SK-N-SH (cell line): ENCODE data around the gene TCF25.
"Not testable (repeated sequence)": the region's sequence is repeated elsewhere in the genome, so short reads cannot be mapped to it uniquely, and the experiment has no call there.

Experiments used
- POLR2AphosphoS5 ChIP-seq: IDR thresholded peaks from 2 replicates; pipeline ENCODE4 v1.6.1; 2012; ENCODE audit warnings: low read depth, low read length
- TAF1 ChIP-seq: IDR thresholded peaks from 2 replicates; pipeline ENCODE4 v1.6.1; 2012; ENCODE audit warnings: low read depth, mild to moderate bottlenecking, low read length, moderate library complexity, borderline replicate concordance
- TF ChIP-seq, protein P1 (sequence below): fragments of 200-600 bp; sonication (generic); IDR thresholded peaks from 2 replicates; pipeline ENCODE4 v1.6.1; 2017; ENCODE audit warnings: antibody characterized with exemption, mild to moderate bottlenecking, moderate library complexity
- TF ChIP-seq, protein P2 (sequence below): IDR thresholded peaks from 2 replicates; pipeline ENCODE4 v1.6.1; 2012; ENCODE audit warnings: mild to moderate bottlenecking, low read depth, low read length, moderate library complexity

DNA sequence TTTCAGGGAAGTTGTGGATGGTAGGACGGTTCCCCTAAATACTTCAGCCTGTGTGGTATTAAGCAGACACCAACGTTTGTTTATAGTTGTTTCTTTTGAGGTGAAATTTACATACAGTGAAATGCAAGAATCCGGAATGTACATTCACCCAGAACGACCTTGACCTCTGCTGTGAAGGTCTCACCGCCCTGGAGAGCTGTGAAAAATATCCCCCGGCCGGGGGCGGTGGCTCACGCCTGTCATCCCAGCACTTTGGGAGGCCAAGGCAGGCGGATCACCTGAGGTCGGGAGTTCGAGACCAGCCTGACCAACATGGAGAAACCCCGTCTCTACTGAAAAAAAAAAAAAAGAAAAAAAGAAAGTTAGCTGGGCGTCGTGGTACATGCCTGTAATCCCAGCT, 36.9 kb upstream of the TCF25 start:
- TF ChIP-seq, protein P1, sequence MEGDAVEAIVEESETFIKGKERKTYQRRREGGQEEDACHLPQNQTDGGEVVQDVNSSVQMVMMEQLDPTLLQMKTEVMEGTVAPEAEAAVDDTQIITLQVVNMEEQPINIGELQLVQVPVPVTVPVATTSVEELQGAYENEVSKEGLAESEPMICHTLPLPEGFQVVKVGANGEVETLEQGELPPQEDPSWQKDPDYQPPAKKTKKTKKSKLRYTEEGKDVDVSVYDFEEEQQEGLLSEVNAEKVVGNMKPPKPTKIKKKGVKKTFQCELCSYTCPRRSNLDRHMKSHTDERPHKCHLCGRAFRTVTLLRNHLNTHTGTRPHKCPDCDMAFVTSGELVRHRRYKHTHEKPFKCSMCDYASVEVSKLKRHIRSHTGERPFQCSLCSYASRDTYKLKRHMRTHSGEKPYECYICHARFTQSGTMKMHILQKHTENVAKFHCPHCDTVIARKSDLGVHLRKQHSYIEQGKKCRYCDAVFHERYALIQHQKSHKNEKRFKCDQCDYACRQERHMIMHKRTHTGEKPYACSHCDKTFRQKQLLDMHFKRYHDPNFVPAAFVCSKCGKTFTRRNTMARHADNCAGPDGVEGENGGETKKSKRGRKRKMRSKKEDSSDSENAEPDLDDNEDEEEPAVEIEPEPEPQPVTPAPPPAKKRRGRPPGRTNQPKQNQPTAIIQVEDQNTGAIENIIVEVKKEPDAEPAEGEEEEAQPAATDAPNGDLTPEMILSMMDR: not testable (repeated sequence)
- not testable (repeated sequence) for TF ChIP-seq TAF1, POLR2AphosphoS5
- TF ChIP-seq, protein P2, sequence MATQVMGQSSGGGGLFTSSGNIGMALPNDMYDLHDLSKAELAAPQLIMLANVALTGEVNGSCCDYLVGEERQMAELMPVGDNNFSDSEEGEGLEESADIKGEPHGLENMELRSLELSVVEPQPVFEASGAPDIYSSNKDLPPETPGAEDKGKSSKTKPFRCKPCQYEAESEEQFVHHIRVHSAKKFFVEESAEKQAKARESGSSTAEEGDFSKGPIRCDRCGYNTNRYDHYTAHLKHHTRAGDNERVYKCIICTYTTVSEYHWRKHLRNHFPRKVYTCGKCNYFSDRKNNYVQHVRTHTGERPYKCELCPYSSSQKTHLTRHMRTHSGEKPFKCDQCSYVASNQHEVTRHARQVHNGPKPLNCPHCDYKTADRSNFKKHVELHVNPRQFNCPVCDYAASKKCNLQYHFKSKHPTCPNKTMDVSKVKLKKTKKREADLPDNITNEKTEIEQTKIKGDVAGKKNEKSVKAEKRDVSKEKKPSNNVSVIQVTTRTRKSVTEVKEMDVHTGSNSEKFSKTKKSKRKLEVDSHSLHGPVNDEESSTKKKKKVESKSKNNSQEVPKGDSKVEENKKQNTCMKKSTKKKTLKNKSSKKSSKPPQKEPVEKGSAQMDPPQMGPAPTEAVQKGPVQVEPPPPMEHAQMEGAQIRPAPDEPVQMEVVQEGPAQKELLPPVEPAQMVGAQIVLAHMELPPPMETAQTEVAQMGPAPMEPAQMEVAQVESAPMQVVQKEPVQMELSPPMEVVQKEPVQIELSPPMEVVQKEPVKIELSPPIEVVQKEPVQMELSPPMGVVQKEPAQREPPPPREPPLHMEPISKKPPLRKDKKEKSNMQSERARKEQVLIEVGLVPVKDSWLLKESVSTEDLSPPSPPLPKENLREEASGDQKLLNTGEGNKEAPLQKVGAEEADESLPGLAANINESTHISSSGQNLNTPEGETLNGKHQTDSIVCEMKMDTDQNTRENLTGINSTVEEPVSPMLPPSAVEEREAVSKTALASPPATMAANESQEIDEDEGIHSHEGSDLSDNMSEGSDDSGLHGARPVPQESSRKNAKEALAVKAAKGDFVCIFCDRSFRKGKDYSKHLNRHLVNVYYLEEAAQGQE: not testable (repeated sequence)
